GM13976 (cell line): Measurements from ENCODE around the gene GRB14.
"Not testable (repeated sequence)": the region's sequence is repeated elsewhere in the genome, so short reads cannot be mapped to it uniquely, and the experiment has no call there.

Experiments used
- DNase-seq: peaks from one replicate; pipeline ENCODE4 v3.0.0; 2012; ENCODE audit warnings: low spot score
- CTCF ChIP-seq: IDR thresholded peaks from 2 replicates; pipeline ENCODE4 v1.5.1; 2012; ENCODE audit warnings: borderline replicate concordance, mild to moderate bottlenecking; ENCODE audit not compliant: insufficient read depth; ENCODE audit errors: extremely low read depth, missing control alignments, control extremely low read depth
- in situ Hi-C: fragments of 300-500 bp; cut with MboI; formaldehyde crosslinking; loops from one replicate; pipeline ENCODE4 v1.12.0; 2022; ENCODE audit warnings: low sequenced_read_pairs, mixed read lengths, inconsistent platforms; ENCODE audit not compliant: unreplicated experiment

Gene GRB14

GRCh38 chr2:164473021-164473420, 148.3 kb downstream of the GRB14 start:
- no peak for DNase-seq
- in situ Hi-C loops, result no loop called here
- TF ChIP-seq CTCF, result no peak

GRCh38 chr2:164465047-164465446, 156.2 kb downstream of the GRB14 start:
- DNase-seq, in situ Hi-C loops: not testable (repeated sequence)

- no peak for TF ChIP-seq CTCF
- in situ Hi-C loops, result no loop called here
- DNase-seq, result no peak
These were observed 156.9 kb downstream of the GRB14 start for GRCh38 chr2:164464376-164464775.

- in situ Hi-C loops, result no loop called here
- TF ChIP-seq CTCF, result no peak
- no peak for DNase-seq
These were observed 162.5 kb downstream of the GRB14 start for GRCh38 chr2:164458792-164459191.

GRCh38 chr2:164457271-164457670, 164.0 kb downstream of the GRB14 start:
- TF ChIP-seq CTCF, result no peak
- DNase-seq, result no peak
- in situ Hi-C loops, result no loop called here

- TF ChIP-seq CTCF, result no peak
- in situ Hi-C loops, result no loop called here
- DNase-seq, result no peak
These were observed 164.7 kb downstream of the GRB14 start for GRCh38 chr2:164456619-164457018.

- no peak for DNase-seq
- in situ Hi-C loops, result no loop called here
- no peak for TF ChIP-seq CTCF
These were observed 167.5 kb downstream of the GRB14 start for GRCh38 chr2:164453656-164454305.
